Measurements from ENCODE around the gene SMIM24.

Gene SMIM24

DNA sequence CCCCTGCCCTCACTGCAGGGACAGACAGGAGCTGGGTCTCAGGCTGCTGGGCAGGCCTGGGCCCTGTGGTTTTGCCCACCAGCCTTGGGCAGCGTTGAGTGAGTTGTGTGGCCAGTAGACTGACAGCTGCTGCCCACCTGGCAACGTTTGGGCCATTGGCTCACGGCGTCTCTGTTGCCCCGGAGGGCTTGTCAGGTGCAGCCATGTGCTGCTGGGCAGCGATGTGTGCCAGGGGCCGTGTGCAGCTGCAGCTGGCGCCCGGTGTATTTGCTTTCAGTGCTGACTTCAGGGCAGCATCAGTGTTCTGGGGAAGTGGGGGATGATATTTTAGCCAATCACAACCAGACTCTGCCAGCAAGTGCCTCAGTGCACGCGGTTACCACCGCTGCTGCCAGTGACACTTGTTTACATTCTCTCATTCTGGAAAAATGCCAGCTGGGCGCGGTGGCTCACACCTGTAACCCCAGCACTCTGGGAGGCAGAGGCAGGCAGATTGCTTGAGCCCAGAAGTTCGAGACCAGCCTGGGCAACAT, 36.4 kb upstream of the SMIM24 start:
- no peaks in the 10 kb centered on the region for H3K27me3 ChIP-seq (ENCODE audit: insufficient read depth, low read length, poor library complexity)
- DNase-seq (peak; percentile 49), ATAC-seq (ENCODE audit: insufficient read depth, low read depth) (peak; percentile 60; the same call in 2 of the 3 replicates)
- peaks cover 76% of the 10 kb centered on the region for H3K36me3 ChIP-seq (ENCODE audit: insufficient read depth, low read length)
- peaks cover 2% of the 10 kb centered on the region; the same call in 1 of the 2 replicates for H3K4me1 ChIP-seq (ENCODE audit: insufficient read depth, low read length)
- no peak overlapping the region for H3K4me2 ChIP-seq (ENCODE audit: insufficient read depth, low read length)
- no peak overlapping the region for H3K27ac ChIP-seq (ENCODE audit: low read length)
- peaks cover 89% of the 10 kb centered on the region for H4K20me1 ChIP-seq (ENCODE audit: insufficient read depth, low read length)
- H2AFZ ChIP-seq (ENCODE audit: low read depth, low read length) = no peak overlapping the region
- no peaks in the 10 kb centered on the region for H3K9me3 ChIP-seq (ENCODE audit: insufficient read depth, low read length, severe bottlenecking)
- peaks cover 100% of the 10 kb centered on the region for H3K79me2 ChIP-seq (ENCODE audit: insufficient read depth, low read length)
- H3K9ac ChIP-seq (ENCODE audit: low read depth, low read length) = no peak overlapping the region
- TF ChIP-seq, protein P1, sequence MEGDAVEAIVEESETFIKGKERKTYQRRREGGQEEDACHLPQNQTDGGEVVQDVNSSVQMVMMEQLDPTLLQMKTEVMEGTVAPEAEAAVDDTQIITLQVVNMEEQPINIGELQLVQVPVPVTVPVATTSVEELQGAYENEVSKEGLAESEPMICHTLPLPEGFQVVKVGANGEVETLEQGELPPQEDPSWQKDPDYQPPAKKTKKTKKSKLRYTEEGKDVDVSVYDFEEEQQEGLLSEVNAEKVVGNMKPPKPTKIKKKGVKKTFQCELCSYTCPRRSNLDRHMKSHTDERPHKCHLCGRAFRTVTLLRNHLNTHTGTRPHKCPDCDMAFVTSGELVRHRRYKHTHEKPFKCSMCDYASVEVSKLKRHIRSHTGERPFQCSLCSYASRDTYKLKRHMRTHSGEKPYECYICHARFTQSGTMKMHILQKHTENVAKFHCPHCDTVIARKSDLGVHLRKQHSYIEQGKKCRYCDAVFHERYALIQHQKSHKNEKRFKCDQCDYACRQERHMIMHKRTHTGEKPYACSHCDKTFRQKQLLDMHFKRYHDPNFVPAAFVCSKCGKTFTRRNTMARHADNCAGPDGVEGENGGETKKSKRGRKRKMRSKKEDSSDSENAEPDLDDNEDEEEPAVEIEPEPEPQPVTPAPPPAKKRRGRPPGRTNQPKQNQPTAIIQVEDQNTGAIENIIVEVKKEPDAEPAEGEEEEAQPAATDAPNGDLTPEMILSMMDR (IDR thresholded peaks at IDR 0.05; ENCODE audit: borderline replicate concordance, extremely low read depth, low read length, poor library complexity, severe bottlenecking) = no peak
- no peak for TF ChIP-seq EZH2 (IDR thresholded peaks at IDR 0.05; ENCODE audit: borderline replicate concordance, low read depth, low read length, severe bottlenecking)
- no peak overlapping the region for H3K4me3 ChIP-seq (ENCODE audit: low read depth in 1 of 2, low read length in 2 of 2)

DNA sequence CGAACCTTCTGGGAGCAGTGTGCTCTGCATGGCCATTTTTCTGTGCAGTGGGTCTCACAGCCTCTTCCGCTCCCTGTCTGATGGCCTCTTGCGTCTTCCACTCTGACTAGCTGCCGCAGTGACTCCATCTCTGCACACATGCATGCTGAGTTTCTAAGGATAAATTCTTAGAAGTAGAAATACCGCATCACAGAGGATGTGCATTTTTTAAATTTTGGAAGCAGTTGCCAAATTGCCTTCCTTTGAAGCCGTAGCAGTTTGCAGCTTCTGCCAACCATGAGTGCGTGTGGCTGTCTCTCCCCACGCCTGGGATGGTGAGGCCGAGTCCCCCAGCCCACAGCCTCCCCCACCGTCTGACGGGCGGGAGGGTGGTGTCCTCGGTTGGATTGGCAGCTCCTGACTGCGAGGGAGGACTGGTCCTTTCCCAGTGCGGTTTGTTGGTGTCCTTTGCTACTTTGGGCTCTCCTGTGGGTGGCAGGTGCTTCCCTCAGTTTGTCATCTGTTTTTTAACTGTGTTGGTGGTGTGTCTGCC, 35.6 kb upstream of the SMIM24 start:
- H3K4me1 ChIP-seq (ENCODE audit: insufficient read depth, low read length) = peaks cover 2% of the 10 kb centered on the region; the same call in 1 of the 2 replicates

DNA sequence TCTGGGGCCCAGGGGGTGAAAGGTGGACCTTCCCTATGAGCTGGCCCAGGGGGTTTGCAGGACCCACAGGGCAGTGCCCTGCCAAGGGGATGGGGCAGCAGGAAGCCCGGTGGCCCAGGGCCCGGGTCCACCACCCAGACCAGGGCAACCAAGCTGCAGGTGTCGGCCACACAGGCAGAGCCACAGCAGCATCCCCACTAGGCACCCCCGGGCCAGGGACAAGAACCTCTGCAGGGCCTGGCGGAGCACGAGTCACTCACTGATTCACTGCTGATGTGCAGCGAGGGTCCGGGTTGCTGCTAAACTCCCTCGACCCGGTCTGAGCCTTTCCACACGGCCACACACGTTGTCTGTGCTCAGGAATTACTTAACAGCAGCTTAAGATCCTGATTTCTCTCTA, 34.6 kb upstream of the SMIM24 start:
- H3K27me3 ChIP-seq (ENCODE audit: insufficient read depth, low read length, poor library complexity) = no peaks in the 10 kb centered on the region
- DNase-seq = no peak
- H3K4me1 ChIP-seq (ENCODE audit: insufficient read depth, low read length) = peaks cover 5% of the 10 kb centered on the region; the same call in 1 of the 2 replicates
- peaks cover 100% of the 10 kb centered on the region for H3K79me2 ChIP-seq (ENCODE audit: insufficient read depth, low read length)
- H2AFZ ChIP-seq (ENCODE audit: low read depth, low read length) = no peak overlapping the region
- H3K27ac ChIP-seq (ENCODE audit: low read length) = no peak overlapping the region; the same call in 1 of the 2 replicates
- no peak overlapping the region for H3K9ac ChIP-seq (ENCODE audit: low read depth, low read length)
- no peaks in the 10 kb centered on the region for H3K9me3 ChIP-seq (ENCODE audit: insufficient read depth, low read length, severe bottlenecking)
- H3K4me3 ChIP-seq (ENCODE audit: low read depth in 1 of 2, low read length in 2 of 2) = no peak overlapping the region
- ATAC-seq (ENCODE audit: insufficient read depth, low read depth) = no peak
- H4K20me1 ChIP-seq (ENCODE audit: insufficient read depth, low read length) = peaks cover 90% of the 10 kb centered on the region
- TF ChIP-seq EZH2 (IDR thresholded peaks at IDR 0.05; ENCODE audit: borderline replicate concordance, low read depth, low read length, severe bottlenecking) = no peak
- peaks cover 78% of the 10 kb centered on the region for H3K36me3 ChIP-seq (ENCODE audit: insufficient read depth, low read length)
- H3K4me2 ChIP-seq (ENCODE audit: insufficient read depth, low read length) = no peak overlapping the region

More for the DNA sequence above, 35.6 kb upstream of the SMIM24 start:
- H3K27me3 ChIP-seq (ENCODE audit: insufficient read depth, low read length, poor library complexity) = no peaks in the 10 kb centered on the region
- peaks cover 100% of the 10 kb centered on the region for H3K79me2 ChIP-seq (ENCODE audit: insufficient read depth, low read length)
- no peak overlapping the region for H3K4me3 ChIP-seq (ENCODE audit: low read depth in 1 of 2, low read length in 2 of 2)
- no peak overlapping the region for H3K9ac ChIP-seq (ENCODE audit: low read depth, low read length)
- peaks cover 78% of the 10 kb centered on the region for H3K36me3 ChIP-seq (ENCODE audit: insufficient read depth, low read length)
- TF ChIP-seq EZH2 (IDR thresholded peaks at IDR 0.05; ENCODE audit: borderline replicate concordance, low read depth, low read length, severe bottlenecking) = no peak
- TF ChIP-seq, protein P1 (IDR thresholded peaks at IDR 0.05; ENCODE audit: borderline replicate concordance, extremely low read depth, low read length, poor library complexity, severe bottlenecking) = no peak
- DNase-seq = no peak
- H4K20me1 ChIP-seq (ENCODE audit: insufficient read depth, low read length) = peaks cover 91% of the 10 kb centered on the region
- no peak for ATAC-seq (ENCODE audit: insufficient read depth, low read depth)
- peak overlapping the region; percentile 57; the same call in 1 of the 2 replicates for H3K27ac ChIP-seq (ENCODE audit: low read length)
- no peaks in the 10 kb centered on the region for H3K9me3 ChIP-seq (ENCODE audit: insufficient read depth, low read length, severe bottlenecking)
- no peak overlapping the region for H2AFZ ChIP-seq (ENCODE audit: low read depth, low read length)
- no peak overlapping the region for H3K4me2 ChIP-seq (ENCODE audit: insufficient read depth, low read length)
